HepG2 (cell line): ENCODE measurements around the gene DBN1. TPM values are rescaled to one million over a fixed set of nuclear protein-coding genes. Genes with fewer than 3 reads are reported as not detected.

Experiments used
- ATAC-seq: fragments of 200-7000 bp; cut with Tn5 transposase; 3 replicates; pipeline ENCODE4 v1.9.1; 2020; ENCODE audit warnings: mild to moderate bottlenecking, moderate library complexity
- BruUV-seq: library from RNA; stranded (reverse); fragments of 400-500 nt; replicated peaks from 2 replicates; lab custom pipeline; 2021; lab: Mats Ljungman, UMichigan
- CTCF ChIA-PET: fragments of 300-600 bp; formaldehyde crosslinking; extraction: SDS; loops from one replicate; lab custom pipeline; 2021; ENCODE audit warnings: low total read pairs, inconsistent platforms, low intra/inter-chr PET ratio; lab: Yijun Ruan, JAX
- POLR2A ChIA-PET: fragments of 350-600 bp; sonication (Branson Sonifier 250); formaldehyde crosslinking; loops from one replicate; lab custom pipeline; 2020; ENCODE audit warnings: antibody characterized with exemption, inconsistent platforms; lab: Yijun Ruan, JAX
- DNase-seq: peaks from one replicate; pipeline ENCODE4 v3.0.0-alpha.2; 2015; ENCODE audit warnings: low spot score
- FAIRE-seq: peaks from 3 replicates; lab custom pipeline; 2011; peaks lifted over from hg19 to GRCh38; lab: Jason Lieb, UNC
- H2AFZ ChIP-seq: one replicate; pipeline ENCODE4 v1.6.1; 2011; ENCODE audit warnings: low read length, inconsistent platforms
- H3K27ac ChIP-seq: fragments of 300-600 bp; 3 replicates; pipeline ENCODE4 v1.8.0; 2011; ENCODE audit warnings: mixed run types, mild to moderate bottlenecking, mixed read lengths, low read length, inconsistent platforms; ENCODE audit not compliant: insufficient read depth; ENCODE audit errors: extremely low read length
- H3K27me3 ChIP-seq, 2 experiments: fragments of 200-600 bp in 1 of 2; 2 replicates in 1 of 2; 3 replicates in 1 of 2; pipeline versions ENCODE4 v1.6.0 to v1.8.0; 2011; ENCODE audit warnings: low read length in 2 of 2, mild to moderate bottlenecking in 2 of 2, moderate library complexity in 2 of 2, inconsistent platforms in 1 of 2; ENCODE audit not compliant: insufficient read depth in 2 of 2, control insufficient read depth in 1 of 2
- H3K36me3 ChIP-seq, 2 experiments: fragments of 200-600 bp in 1 of 2; replicated peaks in 1 of 2; 2 replicates in 1 of 2; 3 replicates in 1 of 2; pipeline versions ENCODE4 v1.5.1 to v1.8.0; 2011; ENCODE audit warnings: low read length in 2 of 2, inconsistent platforms in 1 of 2; ENCODE audit not compliant: insufficient read depth in 2 of 2, control insufficient read depth in 1 of 2
- H3K4me1 ChIP-seq: 2 replicates; pipeline ENCODE4 v1.5.1; 2012; ENCODE audit warnings: low read length, inconsistent platforms; ENCODE audit not compliant: insufficient read depth
- H3K4me2 ChIP-seq: 2 replicates; pipeline ENCODE4 v1.6.0; 2011; ENCODE audit warnings: low read depth, low read length, inconsistent platforms
- H3K4me3 ChIP-seq, 3 experiments: fragments of 200-600 bp in 1 of 3; sonication (generic), shearing (Covaris generic) in 1 of 3; replicated peaks in 1 of 3; 2 replicates each; pipeline ENCODE4 v1.5.1; 2011 to 2016; ENCODE audit warnings: low read length in 3 of 3, inconsistent platforms in 2 of 3, low read depth in 2 of 3, mild to moderate bottlenecking in 2 of 3, control low read depth in 1 of 3, mixed read lengths in 1 of 3; ENCODE audit not compliant: insufficient read depth in 1 of 3
- H3K79me2 ChIP-seq: one replicate; pipeline ENCODE4 v1.6.1; 2011; ENCODE audit warnings: low read length, inconsistent platforms; ENCODE audit not compliant: insufficient read depth
- H3K9ac ChIP-seq: 2 replicates; pipeline ENCODE4 v1.6.0; 2011; ENCODE audit warnings: mild to moderate bottlenecking, low read depth, low read length, inconsistent platforms; ENCODE audit not compliant: insufficient read depth
- H3K9me3 ChIP-seq: 2 replicates; pipeline ENCODE4 v1.5.1; 2012; ENCODE audit warnings: mild to moderate bottlenecking, low read length
- H4K20me1 ChIP-seq: 2 replicates; pipeline ENCODE4 v1.6.0; 2011; ENCODE audit warnings: inconsistent platforms, mild to moderate bottlenecking, low read length, moderate library complexity; ENCODE audit not compliant: insufficient read depth
- CHD4 ChIP-seq: fragments of 200-600 bp; sonication (generic); IDR thresholded peaks from 2 replicates; pipeline ENCODE4 v1.7.0; 2017; ENCODE audit warnings: mild to moderate bottlenecking, low read length, borderline replicate concordance
- POLR2A ChIP-seq, 2 experiments: IDR thresholded peaks; 2 replicates each; pipeline ENCODE4 v1.6.1; 2011; ENCODE audit warnings: low read depth in 2 of 2, low read length in 2 of 2, mild to moderate bottlenecking in 1 of 2, moderate library complexity in 1 of 2; ENCODE audit not compliant: insufficient read depth in 1 of 2
- POLR2G ChIP-seq: fragments of 200-400 bp; formaldehyde crosslinking; IDR thresholded peaks from 2 replicates; pipeline ENCODE4 v1.6.1; 2018; ENCODE audit warnings: mild to moderate bottlenecking, low read depth, low read length, moderate library complexity
- RNF2 ChIP-seq: fragments of 450-650 bp; conservative IDR thresholded peaks from 2 replicates; pipeline ENCODE4 v1.6.1; 2016; ENCODE audit warnings: low read depth
- TEF ChIP-seq: sonication (generic); formaldehyde crosslinking; IDR thresholded peaks from 2 replicates; pipeline ENCODE4 v1.5.0; 2020; ENCODE audit warnings: missing genetic modification reagents
- ZEB1 ChIP-seq: IDR thresholded peaks from 2 replicates; pipeline ENCODE4 v1.6.1; 2012; ENCODE audit warnings: mild to moderate bottlenecking, low read depth, inconsistent platforms; ENCODE audit not compliant: insufficient replicate concordance
- ZNF17 ChIP-seq: sonication (generic); formaldehyde crosslinking; IDR thresholded peaks from 2 replicates; pipeline ENCODE4 v1.5.0; 2020; ENCODE audit warnings: mild to moderate bottlenecking, missing genetic modification reagents
- ZNF230 ChIP-seq: sonication (generic); formaldehyde crosslinking; IDR thresholded peaks from 2 replicates; pipeline ENCODE4 v1.4.0; 2020; ENCODE audit warnings: mild to moderate bottlenecking, missing genetic modification reagents
- ZNF547 ChIP-seq: sonication (generic); formaldehyde crosslinking; IDR thresholded peaks from 2 replicates; pipeline ENCODE4 v1.5.1; 2020; ENCODE audit warnings: mild to moderate bottlenecking, missing genetic modification reagents
- ZNF549 ChIP-seq: sonication (generic); formaldehyde crosslinking; IDR thresholded peaks from 2 replicates; pipeline ENCODE4 v1.5.0; 2020; ENCODE audit warnings: missing genetic modification reagents
- WGBS: methylation state at CpG from one replicate; pipeline ENCODE4 v1.1.6; 2017; ENCODE audit warnings: low lambda C conversion rate; 5-methylcytosine and 5-hydroxymethylcytosine counted together
- in situ Hi-C: cut with HindIII; loops from 2 replicates; pipeline ENCODE4 v1.10.0; 2017; ENCODE audit warnings: low pct_unique_long_range_greater_than_20kb; ENCODE audit not compliant: extremely low pct_ligation_motif_present
- intact Hi-C: fragments of 100-400 bp; cut with micrococcal nuclease; formaldehyde crosslinking; loops from one replicate; pipeline ENCODE4 v1.10.0; 2022; ENCODE audit not compliant: unreplicated experiment
- polyA plus RNA-seq, 8 experiments: library from polyadenylated mRNA; depleted of rRNA in 3 of 8; stranded (reverse) in 7 of 8; unstranded in 1 of 8; fragments of >200 nt; fragmentation: Illumina TruSeq in 4 of 8; extraction: Trizol in 4 of 8; gene quantifications; 2 replicates each; pipeline versions ENCODE4 v1.2.1 to v1.2.3, GENCODE V29; 2011 to 2016; ENCODE audit warnings: low read depth in 4 of 8, missing spikeins in 1 of 8, mixed read lengths in 1 of 8; ENCODE audit not compliant: insufficient read depth in 1 of 8
- total RNA-seq, 5 experiments: library from RNA; depleted of rRNA; stranded (reverse); fragments of >200 nt; fragmentation: Illumina TruSeq; extraction: Trizol; gene quantifications; 2 replicates each; pipeline ENCODE4 v1.2.3, GENCODE V29; 2016; ENCODE audit warnings: low read depth in 1 of 5
- TF ChIP-seq, protein P1 (sequence below): IDR thresholded peaks from 2 replicates; pipeline ENCODE4 v1.6.1; 2016
- TF ChIP-seq, protein P2 (sequence below), 2 experiments: IDR thresholded peaks; 2 replicates each; pipeline ENCODE4 v1.6.1; 2011 to 2012; ENCODE audit warnings: low read length in 2 of 2, borderline replicate concordance in 1 of 2, low read depth in 1 of 2, mild to moderate bottlenecking in 1 of 2, moderate library complexity in 1 of 2

The DBN1 gene
- total and polyA plus RNA-seq, 2 of the 13 experiments (the other 11 are each of a cell fraction or from before 2014, with no cell fraction given) = 27.0 to 37.3 TPM

DNA sequence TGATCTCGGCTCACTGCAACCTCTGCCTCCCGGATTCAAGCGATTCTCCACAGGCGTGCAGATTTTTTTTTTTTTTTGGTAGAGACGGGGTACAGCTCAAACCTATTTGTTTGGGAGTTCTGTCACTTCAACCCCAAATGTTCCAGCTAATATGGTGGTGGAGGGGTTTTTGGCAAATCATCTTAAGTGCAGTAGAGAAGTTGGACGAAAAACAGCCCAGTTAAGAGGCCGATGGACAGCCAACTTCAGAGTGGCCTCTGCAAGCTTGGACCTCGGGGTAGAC is 27.6 kb downstream of the DBN1 start:
- H3K27ac ChIP-seq = no peak overlapping the region
- DNase-seq (no peak), ATAC-seq (no peak)
- H3K79me2 ChIP-seq = no peaks in the 10 kb centered on the region
- H3K36me3 ChIP-seq = 0 out of 5 replicates have a peak, but pooled peaks cover 0 to 8% of the 10 kb centered on the region in 2 experiments
- in situ Hi-C loops = loop anchor here (5.0 kb wide), 1 partner anchor 134 kb away; the partner anchor contains the start of gene MXD3
- no peaks in the 10 kb centered on the region for H3K27me3 ChIP-seq
- 96% methylated on average over 7 of the region's 8 CpGs for WGBS
- peak overlapping the region; percentile 55 to 80 (median 61); a peak in 5 of 6 replicates for H3K4me3 ChIP-seq
- no peak for TF ChIP-seq ZNF17
- TF ChIP-seq, all 625 proteins: peak for 0
- Histone ChIP-seq H2AFZ (no peak overlapping the region), H4K20me1 (peaks cover 2% of the 10 kb centered on the region; the same call in 1 of the 2 replicates), H3K4me2 (peak overlapping the region; percentile 99), H3K4me1 (peaks cover 49% of the 10 kb centered on the region), H3K9ac (peak overlapping the region; percentile 82), H3K9me3 (no peaks in the 10 kb centered on the region)
- no TSS peak for BruUV-seq
- POLR2A ChIA-PET = interaction anchor here (0.8 to 4.2 kb wide), 4 partner anchors 9 to 67 kb away, joined by 3 to 19 read pairs (median 11); partner anchors contain the start of gene GRK6
- intact Hi-C loops = loop anchor here (5.0 kb wide), 1 partner anchor 119 kb away; no protein-coding TSS in a partner anchor
- CTCF ChIA-PET = no interaction called here
- FAIRE-seq = no peak

DNA sequence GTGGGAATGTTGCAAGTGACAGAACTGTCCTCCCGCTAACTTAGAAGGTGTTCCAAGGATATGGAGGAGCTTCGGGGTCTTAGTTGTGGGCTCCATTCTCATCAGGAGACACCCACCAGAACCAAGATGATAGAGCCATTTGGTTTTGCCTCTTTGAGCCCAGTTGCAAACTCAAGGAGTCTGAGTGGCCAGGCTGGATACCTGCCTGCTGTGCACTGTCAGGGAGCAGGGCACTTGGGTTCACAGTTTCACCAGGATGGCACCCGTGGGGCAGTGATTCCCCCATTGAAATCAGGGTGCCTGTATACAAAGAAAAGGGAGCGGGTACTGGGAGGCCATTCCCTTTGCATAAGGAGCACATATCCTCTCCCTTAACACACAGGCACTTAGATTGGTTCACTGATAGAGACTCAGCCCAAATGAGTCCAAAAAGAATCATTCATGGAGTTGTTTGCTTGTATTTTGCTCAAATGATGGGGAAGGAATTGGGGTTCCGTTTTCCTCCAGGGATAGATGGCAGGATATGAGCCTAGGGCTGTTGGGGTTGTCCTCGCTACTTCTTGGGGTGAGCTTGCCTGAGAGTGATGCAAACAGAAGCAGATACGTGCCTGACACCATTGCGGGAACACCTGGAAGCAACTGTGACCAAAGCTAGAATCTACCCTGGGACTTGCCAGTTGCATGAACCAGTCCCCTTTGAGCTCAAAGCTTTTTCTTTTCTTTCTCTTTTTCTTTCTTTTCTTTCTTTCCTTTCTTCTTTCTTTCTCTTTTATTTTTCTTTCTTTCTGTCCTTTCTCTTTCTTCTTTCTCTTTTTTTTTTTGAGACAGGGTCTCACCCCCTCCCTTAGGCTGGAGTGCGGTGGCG is 28.1 kb downstream of the DBN1 start:
- WGBS = 98% methylated on average over 9 of the region's 10 CpGs
- Histone ChIP-seq H3K4me3 (no peak overlapping the region), H3K9me3 (no peaks in the 10 kb centered on the region), H3K79me2 (no peaks in the 10 kb centered on the region), H4K20me1 (peaks cover 2% of the 10 kb centered on the region; the same call in 1 of the 2 replicates), H3K9ac (no peak overlapping the region), H3K4me2 (no peak overlapping the region), H3K36me3 (0 out of 5 replicates have a peak, but pooled peaks cover 0 to 8% of the 10 kb centered on the region in 2 experiments), H3K27ac (no peak overlapping the region), H3K4me1 (peaks cover 49% of the 10 kb centered on the region), H2AFZ (no peak overlapping the region), H3K27me3 (no peaks in the 10 kb centered on the region)
- BruUV-seq = TSS peak; percentile 59
- ChIA-PET POLR2A (interaction anchor here (0.8 to 4.2 kb wide), 5 partner anchors 10 to 66 kb away, joined by 3 to 19 read pairs (median 8); partner anchors contain the start of gene GRK6), CTCF (no interaction called here)
- ATAC-seq (no peak), FAIRE-seq (no peak), DNase-seq (no peak)
- in situ Hi-C loops (loop anchor here (5.0 kb wide), 1 partner anchor 133 kb away; the partner anchor contains the start of gene MXD3), intact Hi-C loops (loop anchor here (5.0 kb wide), 1 partner anchor 118 kb away; no protein-coding TSS in a partner anchor)
- TF ChIP-seq POLR2G = peak; percentile 23
- TF ChIP-seq RNF2 = no peak
- TF ChIP-seq, protein P1, sequence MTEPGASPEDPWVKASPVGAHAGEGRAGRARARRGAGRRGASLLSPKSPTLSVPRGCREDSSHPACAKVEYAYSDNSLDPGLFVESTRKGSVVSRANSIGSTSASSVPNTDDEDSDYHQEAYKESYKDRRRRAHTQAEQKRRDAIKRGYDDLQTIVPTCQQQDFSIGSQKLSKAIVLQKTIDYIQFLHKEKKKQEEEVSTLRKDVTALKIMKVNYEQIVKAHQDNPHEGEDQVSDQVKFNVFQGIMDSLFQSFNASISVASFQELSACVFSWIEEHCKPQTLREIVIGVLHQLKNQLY (CRISPR knock-in tag) = no peak
- TF ChIP-seq, protein P2, sequence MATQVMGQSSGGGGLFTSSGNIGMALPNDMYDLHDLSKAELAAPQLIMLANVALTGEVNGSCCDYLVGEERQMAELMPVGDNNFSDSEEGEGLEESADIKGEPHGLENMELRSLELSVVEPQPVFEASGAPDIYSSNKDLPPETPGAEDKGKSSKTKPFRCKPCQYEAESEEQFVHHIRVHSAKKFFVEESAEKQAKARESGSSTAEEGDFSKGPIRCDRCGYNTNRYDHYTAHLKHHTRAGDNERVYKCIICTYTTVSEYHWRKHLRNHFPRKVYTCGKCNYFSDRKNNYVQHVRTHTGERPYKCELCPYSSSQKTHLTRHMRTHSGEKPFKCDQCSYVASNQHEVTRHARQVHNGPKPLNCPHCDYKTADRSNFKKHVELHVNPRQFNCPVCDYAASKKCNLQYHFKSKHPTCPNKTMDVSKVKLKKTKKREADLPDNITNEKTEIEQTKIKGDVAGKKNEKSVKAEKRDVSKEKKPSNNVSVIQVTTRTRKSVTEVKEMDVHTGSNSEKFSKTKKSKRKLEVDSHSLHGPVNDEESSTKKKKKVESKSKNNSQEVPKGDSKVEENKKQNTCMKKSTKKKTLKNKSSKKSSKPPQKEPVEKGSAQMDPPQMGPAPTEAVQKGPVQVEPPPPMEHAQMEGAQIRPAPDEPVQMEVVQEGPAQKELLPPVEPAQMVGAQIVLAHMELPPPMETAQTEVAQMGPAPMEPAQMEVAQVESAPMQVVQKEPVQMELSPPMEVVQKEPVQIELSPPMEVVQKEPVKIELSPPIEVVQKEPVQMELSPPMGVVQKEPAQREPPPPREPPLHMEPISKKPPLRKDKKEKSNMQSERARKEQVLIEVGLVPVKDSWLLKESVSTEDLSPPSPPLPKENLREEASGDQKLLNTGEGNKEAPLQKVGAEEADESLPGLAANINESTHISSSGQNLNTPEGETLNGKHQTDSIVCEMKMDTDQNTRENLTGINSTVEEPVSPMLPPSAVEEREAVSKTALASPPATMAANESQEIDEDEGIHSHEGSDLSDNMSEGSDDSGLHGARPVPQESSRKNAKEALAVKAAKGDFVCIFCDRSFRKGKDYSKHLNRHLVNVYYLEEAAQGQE (IDR thresholded peaks at IDR 0.05; ENCODE audit: borderline replicate concordance in 1 of 2, low read depth in 1 of 2, low read length in 2 of 2) = no peak
- TF ChIP-seq TEF (CRISPR knock-in tag) = no peak
- no peak for TF ChIP-seq ZEB1
- no peak for TF ChIP-seq CHD4
- no peak for TF ChIP-seq ZNF549
- TF ChIP-seq POLR2A (IDR thresholded peaks at IDR 0.05; ENCODE audit: insufficient read depth in 1 of 2, low read depth in 2 of 2, low read length in 2 of 2) = peak in 1 of 2 experiments; percentile 13; a peak in 1 of 4 replicates
- TF ChIP-seq ZNF230 (CRISPR knock-in tag) = no peak
- no peak for TF ChIP-seq ZNF547 (CRISPR knock-in tag)
